IMR-90 (cell line): ENCODE data around the gene KLF7. TPM values are rescaled to one million over a fixed set of nuclear protein-coding genes. Genes with fewer than 3 reads are reported as not detected.

Source experiments
- ATAC-seq: fragments of 200-7000 bp; cut with Tn5 transposase; 2 replicates; pipeline ENCODE4 v1.9.1; 2020; ENCODE audit warnings: low read depth, mild to moderate bottlenecking, moderate library complexity
- BruUV-seq: library from RNA; stranded (reverse); fragments of 400-500 nt; replicated peaks from 2 replicates; lab custom pipeline; 2021; lab: Mats Ljungman, UMichigan
- CTCF ChIA-PET: fragments of 300-600 bp; formaldehyde crosslinking; extraction: SDS; loops from one replicate; lab custom pipeline; 2021; ENCODE audit warnings: antibody characterized with exemption; lab: Yijun Ruan, JAX
- POLR2A ChIA-PET: fragments of 300-600 bp; sonication (Branson Sonifier 250); formaldehyde crosslinking; loops from one replicate; lab custom pipeline; 2022; ENCODE audit warnings: antibody characterized with exemption; ENCODE audit not compliant: unreplicated experiment; lab: Charles Lee
- DNase-seq: peaks from one replicate; pipeline ENCODE4 v3.0.0; 2013
- H2AFZ ChIP-seq: replicated peaks from 2 replicates; pipeline ENCODE3; 2013; ENCODE audit warnings: low read length, mild to moderate bottlenecking; ENCODE audit not compliant: poor library complexity
- H2AK5ac ChIP-seq: 2 replicates; pipeline ENCODE4 v1.6.1; 2013; ENCODE audit warnings: low read depth, low read length, inconsistent platforms
- H2AK9ac ChIP-seq: replicated peaks from 2 replicates; pipeline ENCODE3; 2013; ENCODE audit warnings: mild to moderate bottlenecking, low read depth, low read length, moderate library complexity; ENCODE audit not compliant: poor library complexity
- H2BK120ac ChIP-seq: 2 replicates; pipeline ENCODE4 v1.6.1; 2013; ENCODE audit warnings: low read depth, low read length, inconsistent platforms
- H2BK15ac ChIP-seq: 3 replicates; pipeline ENCODE4 v1.6.1; 2013; ENCODE audit warnings: low read depth, low read length, inconsistent platforms
- H2BK20ac ChIP-seq: 2 replicates; pipeline ENCODE4 v1.6.1; 2013; ENCODE audit warnings: low read depth, mild to moderate bottlenecking, inconsistent platforms, low read length, moderate library complexity
- H2BK5ac ChIP-seq: 2 replicates; pipeline ENCODE4 v1.6.1; 2013; ENCODE audit warnings: mild to moderate bottlenecking, low read depth, low read length, inconsistent platforms; ENCODE audit not compliant: poor library complexity, severe bottlenecking
- H3K14ac ChIP-seq: replicated peaks from 2 replicates; pipeline ENCODE4 v1.6.1; 2013; ENCODE audit warnings: low read depth, low read length, inconsistent platforms
- H3K18ac ChIP-seq: 2 replicates; pipeline ENCODE4 v1.6.1; 2013; ENCODE audit warnings: low read depth, low read length, control low read depth
- H3K23ac ChIP-seq: 2 replicates; pipeline ENCODE4 v1.6.1; 2013; ENCODE audit warnings: low read depth, low read length, inconsistent platforms
- H3K27ac ChIP-seq: 2 replicates; pipeline ENCODE4 v1.5.1; 2013; ENCODE audit warnings: mild to moderate bottlenecking, control low read depth, low read length; ENCODE audit not compliant: insufficient read depth
- H3K27me3 ChIP-seq: 2 replicates; pipeline ENCODE4 v1.6.1; 2013; ENCODE audit warnings: low read length; ENCODE audit not compliant: control insufficient read depth, insufficient read depth
- H3K36me3 ChIP-seq: 2 replicates; pipeline ENCODE4 v1.6.1; 2013; ENCODE audit warnings: low read length, mixed read lengths; ENCODE audit not compliant: control insufficient read depth, insufficient read depth
- H3K4ac ChIP-seq: 2 replicates; pipeline ENCODE4 v1.6.1; 2013; ENCODE audit warnings: low read depth, low read length, inconsistent platforms
- H3K4me1 ChIP-seq: 2 replicates; pipeline ENCODE4 v1.6.1; 2013; ENCODE audit warnings: low read length, mixed read lengths; ENCODE audit not compliant: control insufficient read depth, insufficient read depth
- H3K4me2 ChIP-seq: 2 replicates; pipeline ENCODE4 v1.6.1; 2013; ENCODE audit warnings: low read depth, mild to moderate bottlenecking, control low read depth, low read length, moderate library complexity
- H3K4me3 ChIP-seq: 2 replicates; pipeline ENCODE4 v1.5.1; 2013; ENCODE audit warnings: low read depth, mild to moderate bottlenecking, control low read depth, low read length, moderate library complexity; ENCODE audit not compliant: insufficient read depth
- H3K56ac ChIP-seq: 2 replicates; pipeline ENCODE4 v1.6.1; 2013; ENCODE audit warnings: low read length, inconsistent platforms; ENCODE audit not compliant: insufficient read depth; ENCODE audit errors: extremely low read depth
- H3K79me1 ChIP-seq, 2 experiments: 2 replicates each; pipeline ENCODE4 v1.6.1; 2013; ENCODE audit warnings: low read length in 2 of 2, inconsistent platforms in 1 of 2, low read depth in 1 of 2
- H3K9ac ChIP-seq: 2 replicates; pipeline ENCODE4 v1.6.1; 2013; ENCODE audit warnings: low read depth, low read length, control low read depth
- H3K9me1 ChIP-seq: 2 replicates; pipeline ENCODE4 v1.6.1; 2013; ENCODE audit warnings: low read length, inconsistent platforms; ENCODE audit not compliant: insufficient read depth
- H3K9me3 ChIP-seq: 2 replicates; pipeline ENCODE4 v1.6.1; 2013; ENCODE audit warnings: low read length; ENCODE audit not compliant: control insufficient read depth, insufficient read depth
- H4K20me1 ChIP-seq: 2 replicates; pipeline ENCODE4 v1.6.1; 2013; ENCODE audit warnings: low read length, inconsistent platforms; ENCODE audit not compliant: insufficient read depth
- H4K5ac ChIP-seq: 2 replicates; pipeline ENCODE4 v1.6.1; 2013; ENCODE audit warnings: mild to moderate bottlenecking, low read depth, low read length, control low read depth
- H4K8ac ChIP-seq, 2 experiments: 2 replicates each; pipeline ENCODE4 v1.6.1; 2013; ENCODE audit warnings: low read depth in 2 of 2, low read length in 2 of 2, control low read depth in 1 of 2, inconsistent platforms in 1 of 2
- H4K91ac ChIP-seq: 2 replicates; pipeline ENCODE4 v1.6.1; 2013; ENCODE audit warnings: low read depth, low read length, inconsistent platforms; ENCODE audit not compliant: insufficient read depth
- CHD1 ChIP-seq: IDR thresholded peaks from 2 replicates; pipeline ENCODE4 v1.6.1; 2012; ENCODE audit warnings: low read depth, low read length, improper control_type of control experiment
- MAZ ChIP-seq: IDR thresholded peaks from 2 replicates; pipeline ENCODE4 v1.6.1; 2012; ENCODE audit warnings: low read depth, mild to moderate bottlenecking, low read length, improper control_type of control experiment, moderate library complexity, borderline replicate concordance
- RCOR1 ChIP-seq: IDR thresholded peaks from 2 replicates; pipeline ENCODE4 v1.6.1; 2012; ENCODE audit warnings: mild to moderate bottlenecking, low read length, improper control_type of control experiment; ENCODE audit not compliant: insufficient replicate concordance
- RFX5 ChIP-seq: IDR thresholded peaks from 2 replicates; pipeline ENCODE4 v1.8.0; 2012; ENCODE audit warnings: low read depth, mild to moderate bottlenecking, low read length, moderate library complexity
- WGBS, 2 experiments: methylation state at CpG; one replicate each; pipeline versions ENCODE4 v1.1.5 to v1.1.7; 2013; ENCODE audit warnings: missing lambda C conversion rate in 2 of 2; ENCODE audit not compliant: insufficient read length in 1 of 2; ENCODE audit errors: extremely low coverage in 2 of 2; 5-methylcytosine and 5-hydroxymethylcytosine counted together
- dilution Hi-C: fragments of 300-500 bp; cut with HindIII; formaldehyde crosslinking; loops from one replicate; pipeline ENCODE4 v1.14.3; 2018; ENCODE audit warnings: low sequenced_read_pairs; ENCODE audit not compliant: unreplicated experiment
- in situ Hi-C: fragments of 300-500 bp; cut with MboI; formaldehyde crosslinking; loops from 3 replicates; pipeline ENCODE4 v1.14.3; 2019; ENCODE audit warnings: low sequenced_read_pairs, inconsistent platforms, mixed read lengths
- intact Hi-C: fragments of 100-400 bp; cut with micrococcal nuclease; formaldehyde crosslinking; loops from 2 replicates; pipeline ENCODE4 v1.10.0; 2022
- polyA plus RNA-seq, 3 experiments: library from polyadenylated mRNA; depleted of rRNA; stranded (reverse); fragments of >200 nt; gene quantifications; 2 replicates each; pipeline ENCODE4 v1.2.3, GENCODE V29; 2012; ENCODE audit warnings: low replicate concordance in 1 of 3
- total RNA-seq: library from RNA; depleted of rRNA; stranded (reverse); fragments of >200 nt; gene quantifications from 2 replicates; pipeline ENCODE4 v1.2.3, GENCODE V29; 2012

The KLF7 gene
- total and polyA plus RNA-seq, 2 of the 4 experiments (the other 2 are of a cell fraction), result 23.1 to 28.5 TPM

DNA sequence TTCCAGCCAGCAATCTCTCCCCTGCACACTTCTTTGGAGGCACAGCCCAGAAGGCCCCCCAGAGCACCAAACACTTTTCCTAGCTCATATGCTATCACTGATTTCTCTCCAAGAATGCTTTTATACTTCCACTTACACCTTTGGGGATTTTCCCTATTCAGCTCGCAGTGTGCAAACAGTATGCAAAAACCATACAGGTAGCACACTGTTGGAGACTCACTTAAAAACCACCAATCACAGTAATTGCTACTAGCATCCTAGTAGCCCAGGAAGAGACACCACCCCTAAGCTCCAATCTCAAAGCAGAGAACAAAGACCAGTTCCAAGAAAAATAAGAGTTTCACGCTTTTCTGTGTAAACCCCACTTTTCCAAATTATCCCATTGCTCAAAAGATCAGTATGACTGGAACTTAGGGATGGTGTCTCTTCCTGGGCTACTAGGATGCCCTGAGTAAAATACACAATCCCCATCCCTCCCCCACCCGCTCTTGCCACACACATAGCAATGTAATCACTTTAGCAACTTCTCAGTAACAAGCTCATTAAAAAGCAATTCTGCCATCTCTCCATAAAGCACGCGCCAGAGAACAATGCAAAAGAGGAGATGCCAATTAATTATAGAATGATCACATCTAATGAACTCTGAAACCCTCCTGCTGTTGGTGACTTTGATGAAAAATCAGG, 43.0 kb downstream of the KLF7 start:
- ChIA-PET POLR2A (no interaction called here), CTCF (no interaction called here)
- Histone ChIP-seq H3K9me1 (peaks cover 36% of the 10 kb centered on the region), H4K20me1 (peaks cover 90% of the 10 kb centered on the region), H4K91ac (no peak overlapping the region), H4K5ac (no peak overlapping the region), H2AK5ac (no peak overlapping the region), H2BK120ac (no peak overlapping the region), H3K14ac (0 out of 2 replicates have a peak overlapping the region, but pooled peaks have one; percentile 7), H3K23ac (no peak overlapping the region), H3K4ac (no peak overlapping the region), H3K9ac (no peak overlapping the region), H3K27me3 (no peaks in the 10 kb centered on the region), H3K79me1 (peaks cover 22 to 71% of the 10 kb centered on the region in 2 experiments), H3K4me2 (no peak overlapping the region), H3K4me3 (no peak overlapping the region), H3K18ac (no peak overlapping the region), H3K36me3 (peaks cover 21% of the 10 kb centered on the region), H3K4me1 (peaks cover 24% of the 10 kb centered on the region), H2AFZ (no peak overlapping the region), H2AK9ac (no peak overlapping the region), H2BK5ac (peak overlapping the region; percentile 29), H3K27ac (no peak overlapping the region), H2BK20ac (no peak overlapping the region), H4K8ac (no peak overlapping the region), H3K9me3 (no peaks in the 10 kb centered on the region), H2BK15ac (no peak overlapping the region), H3K56ac (no peak overlapping the region)
- dilution Hi-C loops (no loop called here), intact Hi-C loops (loop anchor here (2.0 to 5.0 kb wide), 2 partner anchors 38 to 350 kb away; no protein-coding TSS in a partner anchor), in situ Hi-C loops (no loop called here)
- no CpG with 5 or more reads among the region's 5 CpGs for WGBS, 2 experiments
- no peak for ATAC-seq
- DNase-seq, result no peak
- no TSS peak for BruUV-seq
- no peak for TF ChIP-seq MAZ
- no peak for TF ChIP-seq CHD1
- no peak for TF ChIP-seq RFX5
- no peak for TF ChIP-seq RCOR1
